Liver (tissue), 9 donors: Measurements from ENCODE around the gene AXDND1. TPM values are rescaled to one million over a fixed set of nuclear protein-coding genes. Genes with fewer than 3 reads are reported as not detected.

Source experiments
- DNase-seq: peaks from one replicate; pipeline ENCODE4 v3.0.0-alpha.2; 2017; ENCODE audit warnings: low spot score
- H3K27ac ChIP-seq, 2 donors: one replicate each; pipeline ENCODE4 v1.7.0; 2013; ENCODE audit warnings: inconsistent platforms in 2 of 2, low read length in 2 of 2, control low read depth in 1 of 2, low read depth in 1 of 2, mild to moderate bottlenecking in 1 of 2
- H3K27me3 ChIP-seq, 4 donors: one replicate each; pipeline versions ENCODE4 v1.6.1 to v1.7.0; 2013; ENCODE audit warnings: low read length in 3 of 4, inconsistent platforms in 1 of 4, mild to moderate bottlenecking in 1 of 4, moderate library complexity in 1 of 4; ENCODE audit not compliant: control insufficient read depth in 4 of 4, insufficient read depth in 4 of 4
- H3K36me3 ChIP-seq, 4 donors: one replicate each; pipeline versions ENCODE4 v1.6.1 to v1.7.0; 2013; ENCODE audit warnings: low read length in 3 of 4, mild to moderate bottlenecking in 3 of 4, low read depth in 1 of 4, moderate library complexity in 1 of 4; ENCODE audit not compliant: control insufficient read depth in 4 of 4, insufficient read depth in 3 of 4
- H3K4me1 ChIP-seq, 4 donors: one replicate each; pipeline versions ENCODE4 v1.6.1 to v1.7.0; 2013; ENCODE audit warnings: low read length in 3 of 4, mild to moderate bottlenecking in 3 of 4, moderate library complexity in 1 of 4; ENCODE audit not compliant: control insufficient read depth in 4 of 4, insufficient read depth in 4 of 4
- H3K4me3 ChIP-seq, 3 donors: one replicate each; pipeline versions ENCODE4 v1.6.1 to v1.7.0; 2013; ENCODE audit warnings: low read length in 3 of 3, control low read depth in 1 of 3, low read depth in 1 of 3, mild to moderate bottlenecking in 1 of 3
- H3K9ac ChIP-seq, 2 donors: one replicate each; pipeline ENCODE4 v1.7.0; 2013; ENCODE audit warnings: low read length in 2 of 2, mild to moderate bottlenecking in 2 of 2, moderate library complexity in 2 of 2, control low read depth in 1 of 2, low read depth in 1 of 2
- H3K9me3 ChIP-seq, 4 donors: one replicate each; pipeline versions ENCODE4 v1.6.1 to v1.7.0; 2013; ENCODE audit warnings: low read length in 3 of 4; ENCODE audit not compliant: control insufficient read depth in 4 of 4
- CTCF ChIP-seq: fragments of 150-350 bp; IDR thresholded peaks from 2 replicates; pipeline ENCODE4 v1.5.1; 2017; ENCODE audit warnings: improper control_type of control experiment, low read depth, low read length; ENCODE audit not compliant: missing input control
- EGR1 ChIP-seq, 2 donors: IDR thresholded peaks; 2 replicates each; pipeline ENCODE4 v1.6.1; 2016 to 2018; ENCODE audit warnings: antibody characterized with exemption in 2 of 2, low read depth in 2 of 2
- FOXA1 ChIP-seq: IDR thresholded peaks from 2 replicates; pipeline ENCODE4 v1.6.1; 2016; ENCODE audit warnings: antibody characterized with exemption
- FOXA2 ChIP-seq: IDR thresholded peaks from 2 replicates; pipeline ENCODE4 v1.6.1; 2016; ENCODE audit warnings: antibody characterized with exemption
- GABPA ChIP-seq, 2 donors: IDR thresholded peaks in 1 of 2; conservative IDR thresholded peaks in 1 of 2; 2 replicates each; pipeline ENCODE4 v1.6.1; 2016; ENCODE audit warnings: antibody characterized with exemption in 2 of 2, mild to moderate bottlenecking in 1 of 2, moderate library complexity in 1 of 2
- HNF4A ChIP-seq, 2 donors: conservative IDR thresholded peaks; 2 replicates each; pipeline ENCODE4 v1.6.1; 2016; ENCODE audit warnings: antibody characterized with exemption in 2 of 2, mild to moderate bottlenecking in 2 of 2
- JUND ChIP-seq, 2 donors: IDR thresholded peaks; 2 replicates each; pipeline ENCODE4 v1.6.1; 2016; ENCODE audit warnings: antibody characterized with exemption in 2 of 2
- MAX ChIP-seq: IDR thresholded peaks from 2 replicates; pipeline ENCODE4 v1.6.1; 2016; ENCODE audit warnings: antibody characterized with exemption
- NR2F2 ChIP-seq: IDR thresholded peaks from 2 replicates; pipeline ENCODE4 v1.6.1; 2016; ENCODE audit warnings: antibody characterized with exemption
- RAD21 ChIP-seq, 2 donors: IDR thresholded peaks; 2 replicates each; pipeline ENCODE4 v1.6.1; 2016; ENCODE audit warnings: antibody characterized with exemption in 2 of 2, mild to moderate bottlenecking in 2 of 2
- REST ChIP-seq: IDR thresholded peaks from 2 replicates; pipeline ENCODE4 v1.6.1; 2016; ENCODE audit warnings: antibody characterized with exemption, mild to moderate bottlenecking
- RXRA ChIP-seq, 2 donors: IDR thresholded peaks; 2 replicates each; pipeline ENCODE4 v1.6.1; 2017 to 2018; ENCODE audit warnings: antibody characterized with exemption in 2 of 2, mild to moderate bottlenecking in 1 of 2
- SP1 ChIP-seq: IDR thresholded peaks from 2 replicates; pipeline ENCODE4 v1.6.1; 2018; ENCODE audit warnings: antibody characterized with exemption, mild to moderate bottlenecking
- YY1 ChIP-seq: IDR thresholded peaks from 2 replicates; pipeline ENCODE4 v1.6.1; 2016; ENCODE audit warnings: antibody characterized with exemption, mild to moderate bottlenecking
- ZBTB33 ChIP-seq: IDR thresholded peaks from 2 replicates; pipeline ENCODE4 v1.6.1; 2016; ENCODE audit warnings: antibody characterized with exemption
- WGBS: extraction: QIAGEN DNeasy Blood & Tissue Kit; methylation state at CpG from one replicate; pipeline ENCODE4 v1.1.7; 2013; 5-methylcytosine and 5-hydroxymethylcytosine counted together
- polyA plus RNA-seq, 2 donors: library from polyadenylated mRNA; stranded (reverse) in 1 of 2; unstranded in 1 of 2; fragments of 200-250 nt in 1 of 2; fragments of >200 nt in 1 of 2; fragmentation: Nextera tagmentation in 1 of 2; extraction: Ambion mirVana in 1 of 2; gene quantifications; one replicate each; pipeline versions ENCODE4 v1.2.1 to v1.2.3, GENCODE V29; 2013 to 2015
- total RNA-seq, 2 donors: library from RNA; depleted of rRNA; stranded (reverse); fragments of >200 nt; gene quantifications; one replicate each; pipeline ENCODE4 v1.2.3, GENCODE V29; 2014
- donor health status: healthy.
- donor health status: healthy.
- donor health status: healthy.
- donor health status: healthy.
- donor health status: healthy.

The AXDND1 gene
- total and polyA plus RNA-seq, 4 donors: 0.25 TPM; not detected in 3

- no peaks in the 10 kb centered on the region for H3K9me3 ChIP-seq
- WGBS: 82% methylated on average over 4 of the region's 4 CpGs
- no peak for DNase-seq
- H3K27ac ChIP-seq: no peak overlapping the region
- no peaks in the 10 kb centered on the region for H3K27me3 ChIP-seq
- no peak for TF ChIP-seq EGR1 (IDR thresholded peaks at IDR 0.05; ENCODE audit: low read depth in 2 of 2)
- TF ChIP-seq RAD21 (IDR thresholded peaks at IDR 0.05): no peak
- TF ChIP-seq MAX: no peak
- no peak for TF ChIP-seq YY1
- peaks cover 0 to 15% (median 2%) of the 10 kb centered on the region in 4 donors for H3K36me3 ChIP-seq
- no peak overlapping the region for H3K9ac ChIP-seq
- H3K4me1 ChIP-seq: no peaks in the 10 kb centered on the region
- H3K4me3 ChIP-seq: no peak overlapping the region
These were observed 42.3 kb upstream of the AXDND1 start for GRCh38 chr1:179323436-179323835.

- Histone ChIP-seq H3K9me3 (no peaks in the 10 kb centered on the region), H3K27ac (no peak overlapping the region), H3K36me3 (peaks cover 0 to 15% (median 2%) of the 10 kb centered on the region in 4 donors), H3K4me3 (no peak overlapping the region), H3K27me3 (no peaks in the 10 kb centered on the region), H3K9ac (no peak overlapping the region), H3K4me1 (no peaks in the 10 kb centered on the region)
- no peak for TF ChIP-seq RXRA (IDR thresholded peaks at IDR 0.05)
- no peak for TF ChIP-seq FOXA1
- TF ChIP-seq NR2F2: no peak
- no peak for TF ChIP-seq MAX
- no peak for DNase-seq
- 87% methylated on average over 2 of the region's 2 CpGs for WGBS
These were observed 39.9 kb upstream of the AXDND1 start for GRCh38 chr1:179325836-179326235.

GRCh38 chr1:179326746-179327145 is 39.0 kb upstream of the AXDND1 start:
- 99% methylated on average over 3 of the region's 3 CpGs for WGBS

More at GRCh38 chr1:179326746-179327145, 39.0 kb upstream of the AXDND1 start:
- TF ChIP-seq REST (no peak), NR2F2 (no peak), ZBTB33 (no peak), SP1 (no peak), HNF4A (conservative IDR thresholded peaks at IDR 0.05) (no peak), RXRA (IDR thresholded peaks at IDR 0.05) (no peak), FOXA2 (no peak), CTCF (no peak), FOXA1 (no peak), GABPA (IDR thresholded peaks at IDR 0.05 in 1 of 2, conservative IDR thresholded peaks at IDR 0.05 in 1 of 2) (no peak), YY1 (no peak), RAD21 (IDR thresholded peaks at IDR 0.05) (no peak), EGR1 (IDR thresholded peaks at IDR 0.05; ENCODE audit: low read depth in 2 of 2) (no peak), JUND (IDR thresholded peaks at IDR 0.05) (no peak), MAX (no peak)
- Histone ChIP-seq H3K9ac (no peak overlapping the region), H3K4me3 (no peak overlapping the region), H3K27ac (no peak overlapping the region), H3K9me3 (no peaks in the 10 kb centered on the region), H3K4me1 (no peaks in the 10 kb centered on the region), H3K27me3 (no peaks in the 10 kb centered on the region), H3K36me3 (peaks cover 0 to 15% (median 2%) of the 10 kb centered on the region in 4 donors)
- DNase-seq: no peak
